Measurements from ENCODE around the gene TTC34.
"Not testable (repeated sequence)": the region's sequence is repeated elsewhere in the genome, so short reads cannot be mapped to it uniquely, and the experiment has no call there.

GRCh38 chr1:2690180-2690579 lies 111.3 kb downstream of the TTC34 start:
- not testable (repeated sequence) for TF ChIP-seq TAF15 (IDR thresholded peaks at IDR 0.05; ENCODE audit: low read depth, low read length, poor library complexity, severe bottlenecking); TCF7L2 (IDR thresholded peaks at IDR 0.05; ENCODE audit: low read depth, low read length); STAG1 (CRISPR knock-in tag; IDR thresholded peaks at IDR 0.05); ZNF225 (CRISPR knock-in tag; IDR thresholded peaks at IDR 0.05); POGK (CRISPR knock-in tag; conservative IDR thresholded peaks at IDR 0.05); CTCF (CRISPR knock-in tag; IDR thresholded peaks at IDR 0.05)

Measured in HepG2 (cell line).